H9 (cell line): ENCODE data around the gene GHRHR. TPM values are rescaled to one million over a fixed set of nuclear protein-coding genes. Genes with fewer than 3 reads are reported as not detected.

Experiments
- DNase-seq: peaks from one replicate; pipeline ENCODE4 v3.0.0-alpha.2; 2017
- H2AFZ ChIP-seq: one replicate; pipeline ENCODE4 v1.6.1; 2013; ENCODE audit warnings: mild to moderate bottlenecking, low read length, control low read depth, moderate library complexity
- H2AK5ac ChIP-seq: 2 replicates; pipeline ENCODE4 v1.6.1; 2013; ENCODE audit warnings: low read length, control low read depth, mixed read lengths; ENCODE audit not compliant: insufficient read length
- H2BK120ac ChIP-seq: one replicate; pipeline ENCODE4 v1.6.1; 2013; ENCODE audit warnings: low read depth, mild to moderate bottlenecking, low read length, control low read depth, inconsistent platforms; ENCODE audit not compliant: poor library complexity, severe bottlenecking
- H2BK12ac ChIP-seq: 2 replicates; pipeline ENCODE4 v1.6.1; 2013; ENCODE audit warnings: low read length, control low read depth, mixed read lengths, low read depth; ENCODE audit not compliant: insufficient read length
- H2BK15ac ChIP-seq: 2 replicates; pipeline ENCODE4 v1.6.1; 2013; ENCODE audit warnings: low read depth, low read length, control low read depth
- H2BK20ac ChIP-seq: one replicate; pipeline ENCODE4 v1.6.1; 2013; ENCODE audit warnings: low read depth, mild to moderate bottlenecking, low read length, control low read depth, inconsistent platforms; ENCODE audit not compliant: poor library complexity, severe bottlenecking
- H2BK5ac ChIP-seq: 2 replicates; pipeline ENCODE4 v1.6.1; 2013; ENCODE audit warnings: low read length, control low read depth, mixed read lengths; ENCODE audit not compliant: insufficient read length
- H3K14ac ChIP-seq: 2 replicates; pipeline ENCODE4 v1.6.1; 2013; ENCODE audit warnings: low read length, control low read depth; ENCODE audit not compliant: insufficient read depth
- H3K18ac ChIP-seq: 2 replicates; pipeline ENCODE4 v1.6.1; 2013; ENCODE audit warnings: low read depth, mild to moderate bottlenecking, mixed read lengths, low read length, control low read depth; ENCODE audit not compliant: insufficient read length
- H3K23ac ChIP-seq: 2 replicates; pipeline ENCODE4 v1.6.1; 2013; ENCODE audit warnings: low read length, control low read depth, mixed read lengths, low read depth; ENCODE audit not compliant: insufficient read length
- H3K23me2 ChIP-seq: 2 replicates; pipeline ENCODE4 v1.6.1; 2013; ENCODE audit warnings: low read depth, mild to moderate bottlenecking, mixed read lengths, low read length, control low read depth; ENCODE audit not compliant: insufficient read length, poor library complexity, severe bottlenecking
- H3K27ac ChIP-seq: 2 replicates; pipeline ENCODE4 v1.5.1; 2013; ENCODE audit warnings: low read length, control low read depth, mixed read lengths, low read depth; ENCODE audit not compliant: insufficient read length
- H3K27me3 ChIP-seq: 2 replicates; pipeline ENCODE4 v1.6.1; 2013; ENCODE audit warnings: low read length, control low read depth, inconsistent platforms; ENCODE audit not compliant: insufficient read depth
- H3K4ac ChIP-seq: 2 replicates; pipeline ENCODE4 v1.6.1; 2013; ENCODE audit warnings: low read depth, mild to moderate bottlenecking, control low read depth, inconsistent platforms, low read length, moderate library complexity
- H3K4me1 ChIP-seq: 2 replicates; pipeline ENCODE4 v1.6.1; 2013; ENCODE audit warnings: low read length, control low read depth, inconsistent platforms; ENCODE audit not compliant: insufficient read depth
- H3K4me2 ChIP-seq: 2 replicates; pipeline ENCODE4 v1.6.1; 2013; ENCODE audit warnings: low read length, control low read depth, mixed read lengths; ENCODE audit not compliant: insufficient read length, insufficient read depth
- H3K56ac ChIP-seq: 2 replicates; pipeline ENCODE4 v1.6.1; 2013; ENCODE audit warnings: low read depth, mild to moderate bottlenecking, mixed read lengths, low read length, control low read depth; ENCODE audit not compliant: insufficient read length
- H3K79me1 ChIP-seq: 2 replicates; pipeline ENCODE4 v1.6.1; 2013; ENCODE audit warnings: low read depth, mild to moderate bottlenecking, moderate library complexity, low read length, control low read depth, inconsistent platforms; ENCODE audit not compliant: insufficient read depth, poor library complexity, severe bottlenecking
- H3K79me2 ChIP-seq: 2 replicates; pipeline ENCODE4 v1.6.1; 2013; ENCODE audit warnings: low read length, control low read depth, inconsistent platforms; ENCODE audit not compliant: insufficient read depth
- H3K9ac ChIP-seq: 2 replicates; pipeline ENCODE4 v1.6.1; 2013; ENCODE audit warnings: low read length, control low read depth, mixed read lengths; ENCODE audit not compliant: insufficient read length; ENCODE audit errors: extremely low read depth
- H3K9me3 ChIP-seq: one replicate; pipeline ENCODE4 v1.6.1; 2013; ENCODE audit warnings: low read depth, low read length, inconsistent platforms; ENCODE audit not compliant: control insufficient read depth
- H3T11ph ChIP-seq: one replicate; pipeline ENCODE4 v1.6.1; 2013; ENCODE audit warnings: mild to moderate bottlenecking, low read length, control low read depth, inconsistent platforms
- H4K20me1 ChIP-seq: one replicate; pipeline ENCODE4 v1.6.1; 2013; ENCODE audit not compliant: control insufficient read depth, insufficient read length, insufficient read depth
- H4K5ac ChIP-seq: 2 replicates; pipeline ENCODE4 v1.6.1; 2013; ENCODE audit warnings: low read depth, mild to moderate bottlenecking, mixed read lengths, low read length, control low read depth; ENCODE audit not compliant: insufficient read length
- H4K8ac ChIP-seq: replicated peaks from 2 replicates; pipeline ENCODE4 v1.6.1; 2013; ENCODE audit warnings: low read length, control low read depth, mixed read lengths, low read depth; ENCODE audit not compliant: insufficient read length
- H4K91ac ChIP-seq: 2 replicates; pipeline ENCODE4 v1.6.1; 2013; ENCODE audit warnings: low read depth, mild to moderate bottlenecking, moderate library complexity, mixed read lengths, low read length, control low read depth; ENCODE audit not compliant: insufficient read length
- H3K27ac Mint-ChIP-seq, 3 experiments: 2 replicates in 2 of 3; 3 replicates in 1 of 3; pipeline ENCODE4 v1.8.0; 2020 to 2021; ENCODE audit warnings: mixed read lengths in 3 of 3, mild to moderate bottlenecking in 1 of 3, moderate library complexity in 1 of 3
- H3K27me3 Mint-ChIP-seq: 2 replicates; pipeline ENCODE4 v1.8.0; 2021; ENCODE audit warnings: low read depth, mild to moderate bottlenecking, moderate library complexity, mixed read lengths
- H3K36me3 Mint-ChIP-seq, 3 experiments: 2 replicates in 2 of 3; 3 replicates in 1 of 3; pipeline ENCODE4 v1.8.0; 2020 to 2021; ENCODE audit warnings: low read depth in 3 of 3, mixed read lengths in 3 of 3; ENCODE audit not compliant: insufficient read depth in 1 of 3
- H3K4me1 Mint-ChIP-seq, 2 experiments: 2 replicates each; pipeline ENCODE4 v1.8.0; 2020; ENCODE audit warnings: mixed read lengths in 2 of 2
- H3K4me3 Mint-ChIP-seq, 2 experiments: 2 replicates in 1 of 2; 3 replicates in 1 of 2; pipeline ENCODE4 v1.8.0; 2020 to 2021; ENCODE audit warnings: mild to moderate bottlenecking in 2 of 2, mixed read lengths in 2 of 2, moderate library complexity in 1 of 2
- H3K9me3 Mint-ChIP-seq, 2 experiments: 2 replicates in 1 of 2; 3 replicates in 1 of 2; pipeline ENCODE4 v1.8.0; 2020; ENCODE audit warnings: mild to moderate bottlenecking in 2 of 2, mixed read lengths in 2 of 2, moderate library complexity in 1 of 2
- CTCF ChIP-seq: fragments of 200-600 bp; sonication (generic); conservative IDR thresholded peaks from 3 replicates; pipeline ENCODE4 v1.8.0; 2021; ENCODE audit warnings: antibody characterized with exemption, mild to moderate bottlenecking
- WGBS: extraction: QIAGEN DNeasy Blood & Tissue Kit; methylation state at CpG from one replicate; pipeline ENCODE4 v1.1.7; 2013; ENCODE audit warnings: missing lambda C conversion rate, low lambda C conversion rate, mixed read lengths; ENCODE audit not compliant: insufficient read length; ENCODE audit errors: extremely low coverage; 5-methylcytosine and 5-hydroxymethylcytosine counted together
- total RNA-seq: library from RNA; stranded (reverse); gene quantifications from 2 replicates; pipeline ENCODE4 v1.2.1, GENCODE V29; 2021

Gene GHRHR
- total RNA-seq, 1 experiment from 2014 or later: 7.4 TPM

- H2BK5ac ChIP-seq: no peak overlapping the region
- DNase-seq: no peak
- no peak overlapping the region for H4K91ac ChIP-seq
- no peaks in the 10 kb centered on the region for H3K9me3 ChIP-seq
- no peak overlapping the region for H3K4me3 Mint-ChIP-seq
- H3K56ac ChIP-seq: no peak overlapping the region
- no peak overlapping the region for H3K23ac ChIP-seq
- no CpG with 5 or more reads among the region's 3 CpGs for WGBS
- TF ChIP-seq CTCF: no peak
- no peak overlapping the region for H2AK5ac ChIP-seq
- H2BK15ac ChIP-seq: no peak overlapping the region
- H3K79me2 ChIP-seq: no peaks in the 10 kb centered on the region
- no peak overlapping the region for H2BK120ac ChIP-seq
- H3K23me2 ChIP-seq: no peaks in the 10 kb centered on the region
- H3K4ac ChIP-seq: no peak overlapping the region
- peaks cover 2% of the 10 kb centered on the region for H4K20me1 ChIP-seq
- no peak overlapping the region for H2AFZ ChIP-seq
- H3T11ph ChIP-seq: no peak overlapping the region
- no peak overlapping the region for H2BK12ac ChIP-seq
- peaks cover 8% of the 10 kb centered on the region for H3K4me1 ChIP-seq
- no peak overlapping the region for H4K8ac ChIP-seq
- peak overlapping the region; percentile 9 to 71 (median 29); a peak in 3 of 7 replicates for H3K27ac Mint-ChIP-seq
- H3K14ac ChIP-seq: no peak overlapping the region
- H3K27me3 Mint-ChIP-seq: peaks cover 6% of the 10 kb centered on the region; the same call in 1 of the 2 replicates
- no peak overlapping the region for H3K27ac ChIP-seq
- no peak overlapping the region for H3K4me2 ChIP-seq
- H2BK20ac ChIP-seq: no peak overlapping the region
- no peak overlapping the region for H3K18ac ChIP-seq
- H3K9me3 Mint-ChIP-seq: no peaks in the 10 kb centered on the region
- H3K4me1 Mint-ChIP-seq: peaks cover 36 to 39% of the 10 kb centered on the region in 2 experiments
- H4K5ac ChIP-seq: no peak overlapping the region
- no peak overlapping the region for H3K9ac ChIP-seq
- H3K36me3 Mint-ChIP-seq: no peaks in the 10 kb centered on the region
- no peaks in the 10 kb centered on the region for H3K27me3 ChIP-seq
- no peaks in the 10 kb centered on the region for H3K79me1 ChIP-seq
Measured at GRCh38 chr7:31020161-31020560, 56.4 kb downstream of the GHRHR start.
